Renal cortex interstitium (tissue), 11 donors: ENCODE results near the gene GALNT7. TPM values are rescaled to one million over a fixed set of nuclear protein-coding genes. Genes with fewer than 3 reads are reported as not detected.
A peak's percentile ranks its signal among the peaks of the same experiment; 100 is the strongest.

ENCODE experiments used
- DNase-seq, 11 donors: peaks; one replicate each; pipeline ENCODE4 v3.0.0-alpha.2; 2013; ENCODE audit warnings: low read depth in 9 of 11, low spot score in 4 of 11; ENCODE audit errors: extremely low read depth in 1 of 11
- polyA plus RNA-seq, 3 donors: library from polyadenylated mRNA; unstranded; fragments of 120-200 nt; gene quantifications; one replicate each; pipeline ENCODE4 v1.2.1, GENCODE V29; 2013; ENCODE audit not compliant: insufficient read length in 3 of 3

The GALNT7 gene
- polyA plus RNA-seq, 3 donors = 32.0 to 39.3 (median 38.2) TPM

GRCh38 chr4:173317004-173317403, 148.4 kb downstream of the GALNT7 start:
- DNase-seq = no peak

- DNase-seq = no peak
These were observed 149.6 kb downstream of the GALNT7 start for GRCh38 chr4:173318240-173318639.

GRCh38 chr4:173318648-173319211, 150.1 kb downstream of the GALNT7 start:
- DNase-seq = no peak

DNA sequence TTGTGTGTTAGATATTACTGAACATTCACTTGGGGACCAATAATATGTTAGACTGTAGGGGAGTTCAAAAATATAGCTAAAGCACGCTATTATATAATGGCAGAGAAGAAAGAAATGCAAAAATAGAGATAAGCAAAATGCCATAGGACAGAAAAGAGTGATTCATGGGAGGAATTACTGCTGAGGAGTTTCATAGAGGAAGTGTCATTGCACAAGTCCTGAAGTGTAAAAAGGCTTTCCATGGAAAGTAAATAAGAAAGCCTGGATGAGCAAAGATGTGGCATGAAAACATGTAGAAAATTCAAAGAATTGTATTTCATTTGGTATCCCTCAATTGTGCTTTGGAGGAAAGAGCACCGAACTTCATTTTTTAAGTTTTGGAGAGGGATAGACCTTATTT, 151.1 kb downstream of the GALNT7 start:
- DNase-seq = no peak

- no peak for DNase-seq
These were observed 156.6 kb downstream of the GALNT7 start for GRCh38 chr4:173325007-173325736.

GRCh38 chr4:173328236-173328901, 159.8 kb downstream of the GALNT7 start:
- DNase-seq = no peak

GRCh38 chr4:173330590-173330989, 162.0 kb downstream of the GALNT7 start:
- DNase-seq = no peak

GRCh38 chr4:173332021-173332487, 163.4 kb downstream of the GALNT7 start:
- DNase-seq = no peak

DNA sequence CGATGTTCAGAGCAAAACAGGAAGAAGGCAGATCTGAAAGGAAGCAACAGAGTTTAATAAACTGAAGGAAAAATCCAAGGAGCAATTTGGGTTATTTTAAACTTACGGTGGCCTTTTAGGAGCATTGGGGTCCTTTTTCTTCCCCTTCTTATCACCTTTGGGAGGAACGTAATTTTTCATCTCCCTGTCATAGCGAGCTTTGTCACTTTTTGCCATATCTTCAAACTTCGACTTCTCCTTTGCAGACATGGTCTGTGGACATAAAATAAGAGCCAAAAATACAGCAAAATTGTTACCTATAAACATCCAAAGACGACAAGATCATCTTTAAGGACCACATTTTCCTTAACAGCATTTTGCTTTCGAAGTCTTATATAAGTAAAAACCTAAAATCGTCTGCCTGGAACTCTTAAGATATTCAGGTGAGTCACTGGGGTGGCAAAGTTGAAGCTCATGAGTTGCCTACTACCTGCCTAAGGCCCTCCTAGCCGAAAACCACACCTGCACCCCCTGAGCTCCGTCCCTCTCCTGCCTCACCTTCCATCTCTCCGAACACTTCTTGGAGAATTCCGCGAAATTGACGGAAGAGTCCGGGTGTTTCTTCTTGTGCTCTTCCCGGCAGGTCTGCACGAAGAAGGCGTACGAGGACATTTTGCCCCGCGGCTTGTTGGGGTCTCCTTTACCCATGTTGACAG, 164.5 kb downstream of the GALNT7 start:
- DNase-seq = peak in 2 of 11 donors; percentile 8 to 12

- peak in 8 of 11 donors; percentile 19 to 53 (median 42) for DNase-seq
These were observed 165.1 kb downstream of the GALNT7 start for GRCh38 chr4:173333658-173334084.

DNA sequence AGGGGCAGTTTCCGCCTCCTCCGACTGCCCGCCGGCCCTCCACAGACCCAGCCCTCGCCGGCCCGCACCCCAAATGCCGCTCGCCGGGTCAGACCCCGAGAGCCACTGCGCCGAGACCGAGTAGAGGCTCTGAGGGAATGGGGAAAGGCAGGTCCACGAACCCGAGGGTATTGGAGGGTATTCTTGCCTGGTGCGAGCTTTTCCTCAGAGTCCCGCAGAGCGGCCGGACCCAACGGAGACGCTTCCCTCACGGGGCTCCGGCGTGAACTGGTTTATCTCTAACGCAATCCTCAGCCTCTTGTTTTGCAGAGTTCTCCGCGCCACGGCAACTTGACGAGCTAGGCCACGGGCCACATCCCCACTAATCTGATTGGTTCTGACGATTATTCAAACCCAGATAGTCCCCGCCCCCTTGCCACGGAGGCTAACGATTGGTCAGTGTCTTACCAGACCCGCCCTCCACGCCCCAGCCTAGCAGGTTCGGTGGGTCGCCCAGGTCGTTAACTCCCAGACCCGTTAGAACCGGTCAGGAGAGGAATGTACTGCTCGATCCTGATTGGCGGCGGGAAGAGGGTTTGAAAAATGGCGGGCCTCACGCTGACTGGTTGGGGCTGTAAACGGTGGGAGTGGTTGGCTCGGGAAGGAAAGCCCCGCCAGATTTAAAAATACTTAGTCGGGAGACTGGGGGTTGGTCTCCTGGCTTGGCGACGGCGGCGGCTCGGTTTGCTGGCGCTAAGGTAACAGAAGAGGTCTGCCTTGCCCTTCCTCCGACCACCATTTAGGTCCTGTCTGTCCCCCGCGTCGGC, 165.7 kb downstream of the GALNT7 start, which contains the start of gene HMGB2:
Gene HMGB2 (minus strand): TSS at position 274 of the 806 bp plus-strand sequence. CDS start 709 bp downstream, outside the sequence.
- DNase-seq = peak; percentile 99 to 100 (median 99)

DNA sequence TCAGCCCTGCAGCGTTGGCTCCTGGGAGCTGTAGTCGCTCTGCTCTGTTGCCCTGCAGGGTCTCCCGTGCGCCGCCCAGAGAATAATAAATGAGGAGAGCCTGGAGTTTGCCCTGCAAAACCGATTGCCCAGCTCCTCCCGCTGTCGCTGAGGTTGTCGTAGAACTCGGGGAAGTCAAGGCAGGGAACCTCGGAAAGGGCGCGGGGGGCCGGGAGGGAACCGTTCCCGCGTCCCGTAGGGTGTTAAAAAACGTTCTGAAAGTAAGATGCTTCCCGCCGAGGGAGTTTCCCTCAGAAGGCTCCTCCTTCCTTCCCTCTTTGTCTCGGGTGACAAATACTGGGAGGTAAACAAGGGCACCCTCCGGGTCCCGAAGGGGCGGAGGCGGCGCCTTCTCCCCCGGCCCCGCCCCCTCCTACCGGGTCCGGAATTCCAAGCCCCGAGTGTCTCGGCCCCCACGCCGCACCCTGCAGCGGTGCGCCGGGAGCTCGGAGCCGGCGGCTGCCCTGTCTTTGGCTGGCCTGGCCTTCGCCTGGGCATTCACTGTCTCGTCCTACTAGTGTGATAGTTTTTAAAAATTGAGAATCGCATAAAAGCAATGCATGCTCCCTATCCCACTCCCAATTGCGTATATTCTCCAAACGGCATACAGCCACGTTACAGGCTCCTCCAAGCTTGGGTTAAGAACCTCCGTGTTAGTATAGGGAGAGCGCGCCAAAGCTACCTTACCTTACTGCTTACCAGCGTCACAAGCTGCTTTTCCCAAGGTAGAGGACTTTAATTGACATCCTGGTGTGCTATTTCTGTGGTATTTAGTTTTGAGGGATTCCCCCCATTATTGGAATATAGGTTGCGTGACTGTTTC, 166.5 kb downstream of the GALNT7 start:
- peak; percentile 56 to 87 (median 78) for DNase-seq

- no peak for DNase-seq
These were observed 168.9 kb downstream of the GALNT7 start for GRCh38 chr4:173337463-173337862.

DNA sequence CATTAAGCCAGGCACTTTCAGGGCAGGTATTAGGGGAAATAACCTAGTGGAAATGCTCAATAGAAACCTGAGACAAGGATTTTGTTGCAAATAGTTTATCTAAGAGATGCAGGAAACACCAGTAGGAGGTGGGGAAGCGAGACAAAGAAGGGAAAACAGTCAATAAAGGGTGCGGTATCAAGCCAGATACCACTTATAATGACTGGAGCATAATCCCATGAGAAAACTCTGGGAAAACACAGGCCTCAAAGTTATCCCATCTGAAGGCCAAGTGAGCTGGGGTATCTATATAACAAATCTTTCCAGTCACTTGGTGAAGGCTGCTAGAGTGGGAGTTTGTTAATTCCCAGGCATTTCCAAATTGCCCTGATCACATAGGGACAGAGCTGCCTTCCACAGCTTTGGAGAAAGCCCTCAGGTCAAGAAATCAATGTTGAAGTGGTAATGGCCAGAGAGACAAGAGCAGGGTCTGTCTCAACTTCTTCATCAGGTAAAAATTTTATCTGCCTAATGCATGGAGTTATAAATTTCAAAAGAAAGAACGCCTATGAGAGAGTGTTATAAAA, 175.3 kb downstream of the GALNT7 start:
- no peak for DNase-seq

DNA sequence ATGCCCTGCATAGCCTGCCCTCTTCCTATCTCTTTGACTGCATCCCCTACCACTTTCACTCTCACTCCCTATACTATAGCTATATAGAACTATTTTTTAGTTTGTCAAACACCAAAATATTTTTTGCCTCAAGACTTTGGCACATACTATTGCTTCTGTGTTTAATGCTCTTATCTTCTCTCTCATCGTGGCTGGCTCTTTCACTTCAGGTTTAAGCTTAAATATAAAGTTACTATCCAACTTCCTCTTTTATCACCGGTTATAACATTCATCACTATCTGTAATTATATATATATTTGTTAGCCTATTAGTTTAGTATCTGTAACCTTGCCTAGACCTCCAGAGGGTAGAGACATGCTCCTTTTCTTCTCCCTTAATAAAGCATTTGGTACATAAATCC, 177.0 kb downstream of the GALNT7 start:
- no peak for DNase-seq

DNA sequence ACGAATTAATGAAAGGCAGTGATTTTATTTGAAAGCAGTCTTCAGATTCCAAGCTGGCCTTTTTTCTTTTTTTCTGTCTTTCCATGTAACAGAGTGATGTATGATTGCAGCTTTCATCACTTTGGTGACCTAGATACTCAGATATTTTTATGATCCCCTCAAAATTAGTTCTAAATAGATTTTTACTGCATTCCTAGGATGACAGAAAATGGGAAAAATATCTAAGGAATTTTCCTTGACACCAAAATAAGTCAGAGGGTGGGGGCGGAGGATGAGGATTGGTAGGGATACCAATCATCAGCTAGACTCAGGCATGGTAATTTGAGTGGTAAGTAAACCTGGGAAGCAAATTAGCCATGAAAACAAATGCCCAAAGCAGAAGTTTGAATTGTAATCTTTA, 177.5 kb downstream of the GALNT7 start:
- no peak for DNase-seq

DNA sequence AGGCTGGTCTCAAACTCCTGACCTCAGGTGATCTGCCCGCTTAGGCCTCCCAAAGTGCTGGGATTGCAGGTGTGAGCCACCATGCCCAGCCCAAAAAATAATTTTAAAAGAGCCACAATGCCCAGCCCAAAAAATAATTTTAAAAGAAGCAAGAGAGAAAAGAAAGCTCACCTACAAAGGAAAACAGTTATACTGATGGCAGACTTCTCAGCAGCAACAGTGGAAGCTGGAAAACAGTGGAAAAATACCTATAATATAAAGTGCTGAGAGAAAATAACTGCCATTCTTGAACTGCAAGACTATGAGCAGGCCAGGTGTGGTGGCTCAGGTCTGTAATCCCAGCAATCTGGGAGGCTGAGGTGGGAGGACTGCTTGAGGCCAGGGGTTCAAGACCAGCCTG, 178.9 kb downstream of the GALNT7 start:
- no peak for DNase-seq
